Right lobe of liver (tissue), 4 donors: ENCODE results near the gene UQCR11.

ENCODE experiments used
- POLR2A ChIP-seq: fragments of 450-650 bp; IDR thresholded peaks from one replicate; pipeline ENCODE4 v1.6.1; 2017; ENCODE audit warnings: antibody characterized with exemption, mild to moderate bottlenecking
- TF ChIP-seq, protein P1 (sequence below), 4 donors: fragments of 200-600 bp in 3 of 4; fragments of 450-650 bp in 1 of 4; IDR thresholded peaks; one replicate each; pipeline versions ENCODE4 v1.5.1 to v1.8.0; 2016 to 2022; ENCODE audit warnings: antibody characterized with exemption in 4 of 4, mild to moderate bottlenecking in 2 of 4
- donor health status: DM: no; HTN: no; CAD: no.
- donor health status: DM: no; HTN: no; CAD: no.
- donor health status: DM: no; HTN: yes; CAD: no.

DNA sequence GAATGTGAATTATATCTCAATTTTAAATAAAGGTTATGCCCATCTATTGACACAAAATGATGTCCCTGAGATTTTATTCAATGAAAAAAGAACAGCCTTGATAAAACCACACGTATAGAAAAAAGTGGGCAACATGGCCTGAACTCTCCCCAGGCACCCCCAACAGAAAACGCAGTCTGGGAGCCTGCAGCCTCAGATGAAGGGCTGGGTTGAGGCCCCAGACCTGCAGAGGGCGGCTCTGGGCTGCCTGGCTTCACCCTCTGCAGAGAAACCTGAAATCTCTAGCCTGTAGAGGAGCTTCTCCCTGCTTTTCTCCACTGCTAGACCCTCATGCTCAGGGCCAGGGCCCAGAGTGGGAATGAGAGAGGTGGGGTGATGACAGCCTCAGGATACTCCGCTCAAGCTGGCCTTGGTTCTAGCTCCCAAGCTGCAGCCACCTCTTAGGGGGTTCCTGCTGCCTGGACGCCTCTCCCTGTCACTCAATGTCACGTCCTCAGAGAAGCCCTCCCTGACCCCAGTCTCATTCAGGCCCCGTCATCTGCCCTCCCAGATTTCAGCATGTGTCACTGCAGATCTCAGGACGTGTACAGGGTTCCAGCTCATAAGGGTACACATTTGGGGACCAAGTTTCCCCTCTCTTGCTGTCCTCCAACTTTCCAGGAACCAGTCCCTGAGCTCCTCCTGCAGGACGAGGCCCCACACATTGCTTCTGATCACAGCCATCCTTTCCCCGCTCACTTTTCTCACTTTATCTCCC is 14.4 kb downstream of the UQCR11 start:
- no peak for TF ChIP-seq POLR2A
- TF ChIP-seq, protein P1, sequence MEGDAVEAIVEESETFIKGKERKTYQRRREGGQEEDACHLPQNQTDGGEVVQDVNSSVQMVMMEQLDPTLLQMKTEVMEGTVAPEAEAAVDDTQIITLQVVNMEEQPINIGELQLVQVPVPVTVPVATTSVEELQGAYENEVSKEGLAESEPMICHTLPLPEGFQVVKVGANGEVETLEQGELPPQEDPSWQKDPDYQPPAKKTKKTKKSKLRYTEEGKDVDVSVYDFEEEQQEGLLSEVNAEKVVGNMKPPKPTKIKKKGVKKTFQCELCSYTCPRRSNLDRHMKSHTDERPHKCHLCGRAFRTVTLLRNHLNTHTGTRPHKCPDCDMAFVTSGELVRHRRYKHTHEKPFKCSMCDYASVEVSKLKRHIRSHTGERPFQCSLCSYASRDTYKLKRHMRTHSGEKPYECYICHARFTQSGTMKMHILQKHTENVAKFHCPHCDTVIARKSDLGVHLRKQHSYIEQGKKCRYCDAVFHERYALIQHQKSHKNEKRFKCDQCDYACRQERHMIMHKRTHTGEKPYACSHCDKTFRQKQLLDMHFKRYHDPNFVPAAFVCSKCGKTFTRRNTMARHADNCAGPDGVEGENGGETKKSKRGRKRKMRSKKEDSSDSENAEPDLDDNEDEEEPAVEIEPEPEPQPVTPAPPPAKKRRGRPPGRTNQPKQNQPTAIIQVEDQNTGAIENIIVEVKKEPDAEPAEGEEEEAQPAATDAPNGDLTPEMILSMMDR (IDR thresholded peaks at IDR 0.05), result peak in 2 of 4 donors; percentile 20 to 25
